Measurements from ENCODE around the gene SGCD.
"Not testable (repeated sequence)": the region's sequence is repeated elsewhere in the genome, so short reads cannot be mapped to it uniquely, and the experiment has no call there.

SGCD gene

DNA sequence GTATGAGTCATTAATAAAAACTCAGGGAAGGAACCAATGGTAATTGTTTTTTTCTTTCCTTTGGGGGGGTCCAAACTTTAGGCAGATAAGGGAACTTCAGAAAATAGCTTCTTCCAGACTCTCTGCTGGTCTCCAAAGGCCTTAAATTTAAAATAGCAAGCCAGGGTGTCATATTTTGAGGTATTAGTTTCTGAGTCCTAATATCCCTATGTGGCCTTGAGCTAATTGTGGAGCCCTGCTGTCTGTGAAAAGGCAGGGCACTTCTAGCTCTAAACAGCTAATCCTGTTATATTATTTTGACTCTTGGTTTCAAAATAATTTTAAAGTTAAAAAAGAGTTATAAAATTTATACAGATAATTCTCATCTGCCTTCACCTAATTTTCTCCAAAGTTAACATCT is 327.5 kb downstream of the SGCD start:
- no peak for DNase-seq

- no peak for DNase-seq
Measured at GRCh38 chr5:156655732-156656131, 328.8 kb downstream of the SGCD start.

DNA sequence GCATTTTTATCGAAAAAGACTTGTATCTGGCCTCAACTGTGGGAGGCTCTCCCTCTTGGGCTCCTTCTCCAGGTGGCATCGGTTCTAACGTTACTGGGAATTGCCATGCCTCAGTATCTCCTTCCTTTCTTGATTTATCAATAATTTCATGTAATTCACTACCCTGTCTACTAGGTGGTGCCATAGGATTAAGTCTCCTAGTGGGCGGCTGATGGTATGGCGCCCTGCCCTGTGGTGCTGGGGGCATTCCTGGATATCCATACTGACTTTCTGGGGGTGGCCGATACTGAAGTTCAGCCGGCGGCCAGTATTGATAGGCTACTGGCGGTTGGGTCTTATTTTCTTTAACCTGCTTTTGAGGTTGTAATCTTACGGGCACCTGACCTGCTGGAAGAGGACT is 337.9 kb downstream of the SGCD start:
- not testable (repeated sequence) for DNase-seq

GRCh38 chr5:156666686-156667085 is 339.7 kb downstream of the SGCD start:
- not testable (repeated sequence) for DNase-seq

DNA sequence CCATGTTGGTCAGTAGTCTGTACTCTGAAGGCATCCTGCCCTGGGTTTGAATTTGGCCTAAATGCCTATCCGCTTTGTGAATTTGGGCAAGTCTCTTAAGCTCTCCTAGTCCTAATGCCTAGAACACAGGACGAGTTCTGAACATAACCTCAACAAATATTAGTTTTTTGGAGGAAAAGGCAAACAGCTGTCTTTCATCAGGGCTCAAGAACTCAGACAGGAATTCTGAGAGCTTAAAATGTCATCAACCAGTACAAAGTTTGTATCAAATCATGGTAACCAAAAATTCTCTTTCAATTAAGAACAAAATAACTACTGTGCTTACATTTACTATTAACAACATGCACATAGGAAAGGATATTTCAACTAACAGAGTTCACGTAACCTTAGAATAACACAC is 340.7 kb downstream of the SGCD start:
- no peak for DNase-seq

DNA sequence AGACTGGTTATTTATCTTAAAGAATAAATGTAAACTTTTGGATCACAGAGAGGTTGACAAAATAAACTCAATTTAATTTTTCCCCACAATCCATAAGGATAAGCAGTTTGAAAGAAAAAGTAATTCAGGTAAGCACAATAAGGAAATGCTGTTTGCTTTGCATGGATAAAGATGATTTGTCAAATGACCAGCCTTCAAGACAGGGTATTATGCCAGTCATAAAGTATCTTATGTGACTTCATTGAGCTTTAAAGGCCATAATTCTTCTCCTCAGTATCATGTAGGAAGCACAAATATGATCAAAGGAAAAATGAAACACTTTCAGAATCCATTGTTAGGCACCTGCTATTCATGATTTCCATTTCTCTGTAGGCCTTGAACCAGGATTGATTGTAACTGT is 342.5 kb downstream of the SGCD start:
- no peak for DNase-seq

GRCh38 chr5:156670615-156671014 is 343.7 kb downstream of the SGCD start:
- DNase-seq = no peak

GRCh38 chr5:156675395-156675794 is 348.4 kb downstream of the SGCD start:
- no peak for DNase-seq

- DNase-seq = no peak
Measured at GRCh38 chr5:156677963-156678362, 351.0 kb downstream of the SGCD start.

DNA sequence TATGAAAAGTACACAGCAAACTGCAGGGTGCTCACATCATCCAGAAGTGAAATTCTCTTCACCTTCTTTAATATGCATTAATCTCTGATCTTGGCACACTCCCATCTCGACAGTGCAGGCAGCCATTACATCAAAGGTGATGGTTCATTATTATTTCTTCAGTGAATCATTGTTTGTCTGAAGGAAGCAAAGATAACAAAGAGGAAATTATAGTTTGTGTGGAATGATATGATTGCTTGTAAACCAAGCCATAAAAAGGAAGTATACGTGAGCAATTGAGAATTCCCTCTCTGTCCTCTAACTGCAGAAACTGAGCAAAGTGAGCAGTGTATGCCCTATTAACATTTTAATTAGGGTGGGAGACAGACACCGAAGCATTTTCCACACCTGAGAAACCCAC is 351.5 kb downstream of the SGCD start:
- no peak for DNase-seq

- DNase-seq = no peak
Measured at GRCh38 chr5:156680831-156681230, 353.9 kb downstream of the SGCD start.

- no peak for DNase-seq
Measured at GRCh38 chr5:156681265-156681664, 354.3 kb downstream of the SGCD start.

DNA sequence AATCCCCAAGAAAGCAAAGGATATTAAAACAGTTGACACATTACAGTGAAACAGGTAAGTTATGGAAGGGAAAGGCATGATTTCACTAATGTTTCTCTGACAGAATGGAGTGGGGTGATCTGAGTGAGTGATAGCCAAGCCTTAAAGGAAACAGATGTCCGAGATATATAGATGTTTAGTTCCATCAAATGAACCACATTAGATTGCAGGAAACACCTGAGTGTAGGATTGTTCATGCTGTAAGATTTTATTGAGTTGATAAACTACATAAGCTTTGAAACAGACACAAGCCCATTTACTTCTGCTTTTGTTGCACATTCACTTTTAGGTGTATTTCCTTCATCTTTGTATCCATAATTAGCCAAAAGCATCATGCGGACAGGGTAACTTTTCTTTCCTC is 356.0 kb downstream of the SGCD start:
- DNase-seq = no peak

DNA sequence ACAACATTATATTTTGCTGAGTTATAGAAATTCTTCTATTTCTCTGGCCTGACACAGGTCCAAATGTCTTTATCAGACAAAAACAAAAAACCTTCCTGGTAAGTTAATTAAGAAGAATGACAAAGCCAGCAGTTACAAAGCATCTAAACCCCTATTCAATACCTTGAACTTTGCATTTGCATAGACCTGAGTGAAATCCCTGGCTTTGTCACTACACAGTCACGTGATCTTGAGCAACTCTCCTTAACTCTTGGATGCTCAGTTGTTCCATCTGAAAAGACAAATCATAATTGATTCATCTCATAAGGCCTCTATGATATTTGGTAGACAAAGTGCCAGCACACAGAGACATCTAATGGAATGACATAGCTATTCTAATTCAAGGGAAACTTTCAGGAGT is 356.5 kb downstream of the SGCD start:
- DNase-seq = no peak

DNA sequence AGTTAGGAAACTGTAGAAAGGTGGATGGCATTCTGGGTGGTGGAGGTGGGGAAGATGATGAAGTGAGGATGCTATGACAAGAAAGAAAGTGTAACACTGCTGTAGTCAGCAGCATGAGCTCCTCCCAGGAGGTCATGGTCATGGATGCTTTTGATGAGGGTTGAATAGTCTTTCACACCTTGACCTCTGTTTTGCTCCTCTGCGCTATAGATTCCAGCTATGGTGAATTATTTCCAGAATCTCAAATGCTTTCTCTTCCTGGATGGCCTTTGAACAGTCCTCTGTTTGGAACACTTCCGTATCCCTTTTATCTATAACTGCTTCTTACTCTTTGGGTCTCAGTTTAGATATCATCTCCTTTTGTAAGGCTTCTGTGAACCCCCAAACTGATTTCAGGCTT is 357.3 kb downstream of the SGCD start:
- no peak for DNase-seq

DNA sequence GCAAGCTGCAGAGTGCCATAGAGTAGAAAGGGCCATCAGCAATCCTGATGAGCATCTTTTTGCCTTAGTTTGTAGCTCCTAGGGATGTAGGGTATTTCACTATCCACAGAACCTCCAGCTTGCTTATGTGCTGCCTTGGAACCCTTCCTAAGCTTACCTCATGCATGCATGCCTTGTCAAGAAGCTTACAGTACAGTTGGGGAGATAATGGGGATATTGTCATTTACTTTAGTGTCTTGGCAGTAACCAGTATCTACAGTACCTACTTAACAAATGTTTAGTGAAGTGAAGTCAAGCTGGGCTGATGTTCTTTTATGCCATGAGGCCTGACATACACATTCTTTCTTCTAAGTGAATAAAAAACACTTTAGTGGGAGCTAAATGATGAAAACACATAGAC is 358.5 kb downstream of the SGCD start:
- no peak for DNase-seq

GRCh38 chr5:156686380-156686779 is 359.4 kb downstream of the SGCD start:
- DNase-seq = no peak

GRCh38 chr5:156686796-156687195 is 359.8 kb downstream of the SGCD start:
- no peak for DNase-seq

DNA sequence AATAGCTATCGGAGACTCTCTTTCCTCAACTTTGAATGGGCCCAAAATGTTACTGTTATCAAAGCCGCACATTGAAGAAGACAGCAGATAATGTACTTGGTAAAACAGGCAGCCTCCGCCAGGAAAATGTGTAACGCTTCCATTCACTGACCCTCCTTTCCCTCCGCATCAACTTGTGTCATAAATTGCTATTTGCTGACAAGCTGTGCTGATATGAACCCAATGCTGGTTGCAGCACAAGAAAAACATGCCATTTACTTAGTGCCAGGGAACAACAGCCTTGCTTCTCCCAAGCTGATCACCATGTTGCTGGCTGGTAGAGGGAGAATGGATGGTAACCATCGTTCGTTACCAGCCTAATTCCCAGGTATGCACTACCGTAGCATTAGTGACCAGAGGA is 360.6 kb downstream of the SGCD start:
- no peak for DNase-seq

GRCh38 chr5:156691572-156691971 is 364.6 kb downstream of the SGCD start:
- no peak for DNase-seq

DNA sequence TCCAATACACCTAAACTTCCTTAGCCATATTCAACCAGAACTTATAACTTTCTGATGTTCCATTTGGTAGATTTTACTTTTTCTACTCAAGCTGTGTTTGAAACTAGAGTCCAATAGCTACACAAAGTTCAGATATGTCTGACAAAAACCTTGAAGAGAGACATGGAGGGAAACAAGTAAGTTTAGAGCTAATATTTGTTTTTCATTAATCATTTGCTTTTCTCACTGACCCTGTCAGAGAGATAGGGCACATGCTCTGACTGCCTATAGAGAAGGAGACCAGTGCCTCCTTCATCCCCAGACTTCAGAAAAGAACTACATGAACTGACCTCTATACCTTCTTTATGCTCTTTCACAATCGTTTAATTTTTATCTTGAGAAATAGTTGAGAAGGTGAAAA is 366.1 kb downstream of the SGCD start:
- DNase-seq = no peak

- DNase-seq = no peak
Measured at GRCh38 chr5:156694598-156694997, 367.6 kb downstream of the SGCD start.

DNA sequence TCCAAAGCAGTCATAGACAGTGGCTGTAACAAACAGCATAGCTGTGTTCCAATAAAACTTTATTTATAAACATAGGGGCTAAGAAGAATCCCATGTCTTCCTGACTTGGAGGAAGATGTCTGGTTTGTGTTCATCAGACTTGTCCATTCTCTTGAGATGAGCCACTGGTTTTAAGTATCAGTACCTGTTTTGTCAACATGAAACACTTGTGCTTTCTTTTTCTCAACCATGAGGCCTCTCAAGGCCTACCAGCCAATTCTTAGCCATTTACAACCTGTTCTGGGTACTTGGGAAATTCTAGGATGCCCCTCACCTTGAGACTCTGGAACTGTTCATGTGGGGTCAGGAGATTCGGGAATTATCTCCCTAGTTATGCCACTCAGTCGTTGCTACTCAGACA is 368.8 kb downstream of the SGCD start:
- DNase-seq = no peak

DNA sequence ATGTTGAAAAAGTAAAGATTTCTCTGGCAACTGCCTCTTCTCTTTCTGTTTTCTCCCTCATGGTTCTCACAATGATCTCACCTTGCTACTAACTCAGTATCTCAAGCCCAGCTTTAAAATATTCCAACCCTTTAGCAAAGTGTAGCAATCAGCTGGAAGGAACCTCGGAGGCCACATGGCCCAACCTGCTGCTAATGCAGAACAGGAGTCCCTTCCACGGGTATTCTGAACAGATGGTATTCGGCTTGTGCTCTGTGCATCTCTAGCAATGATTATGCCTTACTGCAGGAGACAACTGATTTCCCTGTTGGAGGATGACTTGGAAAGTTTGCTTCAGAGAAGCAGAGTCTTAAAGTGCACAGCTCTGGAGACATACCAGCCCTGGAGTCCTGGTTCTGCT is 371.4 kb downstream of the SGCD start:
- DNase-seq = no peak

DNA sequence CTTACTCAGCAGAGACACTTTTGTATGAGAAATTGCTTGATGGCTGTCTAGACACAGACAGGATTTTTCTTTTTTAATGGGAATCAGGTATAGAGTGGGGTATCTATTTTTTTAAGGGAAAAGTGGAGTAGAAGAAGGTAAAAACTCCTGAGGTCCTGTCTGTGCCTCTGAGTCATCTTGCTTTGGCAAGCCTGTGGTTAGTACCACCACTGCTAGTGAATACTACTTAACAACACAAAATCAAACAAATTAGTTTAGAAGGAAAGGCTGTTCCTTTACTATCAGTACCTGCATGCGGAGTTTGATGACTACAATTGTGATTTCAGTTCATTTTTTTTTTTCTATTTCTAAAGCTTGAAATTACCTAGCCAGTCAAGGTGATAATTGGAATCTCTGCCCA is 372.2 kb downstream of the SGCD start:
- DNase-seq = no peak

- no peak for DNase-seq
Measured at GRCh38 chr5:156704139-156704538, 377.2 kb downstream of the SGCD start.

Measured in activated CD4-positive, alpha-beta T cell treated with anti-CD3 and anti-CD28 coated beads, Interleukin-2, amount 50 U/mL, for 4 hours (primary cell).